ENCODE measurements around the gene KDM6A.

DNA sequence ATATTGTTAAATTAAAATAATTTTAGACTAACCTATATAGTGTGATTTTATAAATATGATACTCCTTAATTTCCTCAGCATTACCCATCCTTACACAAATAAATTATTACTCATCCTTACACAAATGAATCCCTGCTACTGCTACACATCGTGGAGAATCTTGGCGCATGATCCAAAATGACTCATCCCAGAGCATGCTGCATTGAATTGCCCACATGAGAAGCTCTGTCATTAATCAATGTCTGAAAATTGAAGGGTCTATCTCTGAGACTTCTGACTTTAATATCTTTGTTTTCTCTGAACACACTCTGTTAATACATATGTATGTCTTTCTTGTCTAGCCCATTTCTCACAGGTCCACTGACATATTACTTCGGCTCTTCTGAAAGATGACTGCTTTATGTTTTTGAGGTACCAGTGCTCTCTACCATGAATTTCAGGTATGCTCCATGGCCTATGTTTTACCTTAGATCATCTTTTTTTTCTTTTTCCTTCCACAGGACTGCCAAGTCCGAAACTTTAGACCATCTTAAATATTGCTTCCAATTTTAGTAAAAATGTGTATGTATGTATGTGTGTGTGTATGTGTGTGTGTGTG, 44.9 kb upstream of the KDM6A start:
- TF ChIP-seq ZFP3 (CRISPR knock-in tag; IDR thresholded peaks at IDR 0.05) (no peak), ARNTL (CRISPR knock-in tag; IDR thresholded peaks at IDR 0.05; ENCODE audit: borderline replicate concordance, low read depth) (no peak), TOX (CRISPR knock-in tag; IDR thresholded peaks at IDR 0.05; ENCODE audit: borderline replicate concordance) (no peak), ZNF8 (CRISPR knock-in tag; IDR thresholded peaks at IDR 0.05) (no peak), RARB (CRISPR knock-in tag; IDR thresholded peaks at IDR 0.05) (no peak), ZFP30 (CRISPR knock-in tag; IDR thresholded peaks at IDR 0.05) (no peak), TCF4 (CRISPR knock-in tag; IDR thresholded peaks at IDR 0.05; ENCODE audit: borderline replicate concordance) (no peak), BACH2 (CRISPR knock-in tag; IDR thresholded peaks at IDR 0.05; ENCODE audit: borderline replicate concordance) (no peak), ESRRG (CRISPR knock-in tag; IDR thresholded peaks at IDR 0.05) (no peak), ISL1 (CRISPR knock-in tag; IDR thresholded peaks at IDR 0.05) (peak; percentile 33)
- TF ChIP-seq, protein P1, sequence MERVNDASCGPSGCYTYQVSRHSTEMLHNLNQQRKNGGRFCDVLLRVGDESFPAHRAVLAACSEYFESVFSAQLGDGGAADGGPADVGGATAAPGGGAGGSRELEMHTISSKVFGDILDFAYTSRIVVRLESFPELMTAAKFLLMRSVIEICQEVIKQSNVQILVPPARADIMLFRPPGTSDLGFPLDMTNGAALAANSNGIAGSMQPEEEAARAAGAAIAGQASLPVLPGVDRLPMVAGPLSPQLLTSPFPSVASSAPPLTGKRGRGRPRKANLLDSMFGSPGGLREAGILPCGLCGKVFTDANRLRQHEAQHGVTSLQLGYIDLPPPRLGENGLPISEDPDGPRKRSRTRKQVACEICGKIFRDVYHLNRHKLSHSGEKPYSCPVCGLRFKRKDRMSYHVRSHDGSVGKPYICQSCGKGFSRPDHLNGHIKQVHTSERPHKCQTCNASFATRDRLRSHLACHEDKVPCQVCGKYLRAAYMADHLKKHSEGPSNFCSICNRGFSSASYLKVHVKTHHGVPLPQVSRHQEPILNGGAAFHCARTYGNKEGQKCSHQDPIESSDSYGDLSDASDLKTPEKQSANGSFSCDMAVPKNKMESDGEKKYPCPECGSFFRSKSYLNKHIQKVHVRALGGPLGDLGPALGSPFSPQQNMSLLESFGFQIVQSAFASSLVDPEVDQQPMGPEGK (CRISPR knock-in tag; IDR thresholded peaks at IDR 0.05; ENCODE audit: borderline replicate concordance): no peak
- TF ChIP-seq, protein P2, sequence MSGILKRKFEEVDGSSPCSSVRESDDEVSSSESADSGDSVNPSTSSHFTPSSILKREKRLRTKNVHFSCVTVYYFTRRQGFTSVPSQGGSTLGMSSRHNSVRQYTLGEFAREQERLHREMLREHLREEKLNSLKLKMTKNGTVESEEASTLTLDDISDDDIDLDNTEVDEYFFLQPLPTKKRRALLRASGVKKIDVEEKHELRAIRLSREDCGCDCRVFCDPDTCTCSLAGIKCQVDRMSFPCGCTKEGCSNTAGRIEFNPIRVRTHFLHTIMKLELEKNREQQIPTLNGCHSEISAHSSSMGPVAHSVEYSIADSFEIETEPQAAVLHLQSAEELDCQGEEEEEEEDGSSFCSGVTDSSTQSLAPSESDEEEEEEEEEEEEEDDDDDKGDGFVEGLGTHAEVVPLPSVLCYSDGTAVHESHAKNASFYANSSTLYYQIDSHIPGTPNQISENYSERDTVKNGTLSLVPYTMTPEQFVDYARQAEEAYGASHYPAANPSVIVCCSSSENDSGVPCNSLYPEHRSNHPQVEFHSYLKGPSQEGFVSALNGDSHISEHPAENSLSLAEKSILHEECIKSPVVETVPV (CRISPR knock-in tag; IDR thresholded peaks at IDR 0.05): no peak
- TF ChIP-seq, protein P3, sequence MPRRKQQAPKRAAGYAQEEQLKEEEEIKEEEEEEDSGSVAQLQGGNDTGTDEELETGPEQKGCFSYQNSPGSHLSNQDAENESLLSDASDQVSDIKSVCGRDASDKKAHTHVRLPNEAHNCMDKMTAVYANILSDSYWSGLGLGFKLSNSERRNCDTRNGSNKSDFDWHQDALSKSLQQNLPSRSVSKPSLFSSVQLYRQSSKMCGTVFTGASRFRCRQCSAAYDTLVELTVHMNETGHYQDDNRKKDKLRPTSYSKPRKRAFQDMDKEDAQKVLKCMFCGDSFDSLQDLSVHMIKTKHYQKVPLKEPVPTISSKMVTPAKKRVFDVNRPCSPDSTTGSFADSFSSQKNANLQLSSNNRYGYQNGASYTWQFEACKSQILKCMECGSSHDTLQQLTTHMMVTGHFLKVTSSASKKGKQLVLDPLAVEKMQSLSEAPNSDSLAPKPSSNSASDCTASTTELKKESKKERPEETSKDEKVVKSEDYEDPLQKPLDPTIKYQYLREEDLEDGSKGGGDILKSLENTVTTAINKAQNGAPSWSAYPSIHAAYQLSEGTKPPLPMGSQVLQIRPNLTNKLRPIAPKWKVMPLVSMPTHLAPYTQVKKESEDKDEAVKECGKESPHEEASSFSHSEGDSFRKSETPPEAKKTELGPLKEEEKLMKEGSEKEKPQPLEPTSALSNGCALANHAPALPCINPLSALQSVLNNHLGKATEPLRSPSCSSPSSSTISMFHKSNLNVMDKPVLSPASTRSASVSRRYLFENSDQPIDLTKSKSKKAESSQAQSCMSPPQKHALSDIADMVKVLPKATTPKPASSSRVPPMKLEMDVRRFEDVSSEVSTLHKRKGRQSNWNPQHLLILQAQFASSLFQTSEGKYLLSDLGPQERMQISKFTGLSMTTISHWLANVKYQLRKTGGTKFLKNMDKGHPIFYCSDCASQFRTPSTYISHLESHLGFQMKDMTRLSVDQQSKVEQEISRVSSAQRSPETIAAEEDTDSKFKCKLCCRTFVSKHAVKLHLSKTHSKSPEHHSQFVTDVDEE (CRISPR knock-in tag; IDR thresholded peaks at IDR 0.05): no peak
- TF ChIP-seq, protein P4, sequence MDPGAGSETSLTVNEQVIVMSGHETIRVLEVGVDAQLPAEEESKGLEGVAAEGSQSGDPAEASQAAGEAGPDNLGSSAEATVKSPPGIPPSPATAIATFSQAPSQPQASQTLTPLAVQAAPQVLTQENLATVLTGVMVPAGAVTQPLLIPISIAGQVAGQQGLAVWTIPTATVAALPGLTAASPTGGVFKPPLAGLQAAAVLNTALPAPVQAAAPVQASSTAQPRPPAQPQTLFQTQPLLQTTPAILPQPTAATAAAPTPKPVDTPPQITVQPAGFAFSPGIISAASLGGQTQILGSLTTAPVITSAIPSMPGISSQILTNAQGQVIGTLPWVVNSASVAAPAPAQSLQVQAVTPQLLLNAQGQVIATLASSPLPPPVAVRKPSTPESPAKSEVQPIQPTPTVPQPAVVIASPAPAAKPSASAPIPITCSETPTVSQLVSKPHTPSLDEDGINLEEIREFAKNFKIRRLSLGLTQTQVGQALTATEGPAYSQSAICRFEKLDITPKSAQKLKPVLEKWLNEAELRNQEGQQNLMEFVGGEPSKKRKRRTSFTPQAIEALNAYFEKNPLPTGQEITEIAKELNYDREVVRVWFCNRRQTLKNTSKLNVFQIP (CRISPR knock-in tag; IDR thresholded peaks at IDR 0.05; ENCODE audit: borderline replicate concordance, low read depth): no peak

Data from SK-N-SH treated with all-trans-retinoic acid at 6 μM for 48 hours (cell line).